ENCODE results near the gene OPN4.
"Not testable (repeated sequence)": the region's sequence is repeated elsewhere in the genome, so short reads cannot be mapped to it uniquely, and the experiment has no call there.

The OPN4 gene

DNA sequence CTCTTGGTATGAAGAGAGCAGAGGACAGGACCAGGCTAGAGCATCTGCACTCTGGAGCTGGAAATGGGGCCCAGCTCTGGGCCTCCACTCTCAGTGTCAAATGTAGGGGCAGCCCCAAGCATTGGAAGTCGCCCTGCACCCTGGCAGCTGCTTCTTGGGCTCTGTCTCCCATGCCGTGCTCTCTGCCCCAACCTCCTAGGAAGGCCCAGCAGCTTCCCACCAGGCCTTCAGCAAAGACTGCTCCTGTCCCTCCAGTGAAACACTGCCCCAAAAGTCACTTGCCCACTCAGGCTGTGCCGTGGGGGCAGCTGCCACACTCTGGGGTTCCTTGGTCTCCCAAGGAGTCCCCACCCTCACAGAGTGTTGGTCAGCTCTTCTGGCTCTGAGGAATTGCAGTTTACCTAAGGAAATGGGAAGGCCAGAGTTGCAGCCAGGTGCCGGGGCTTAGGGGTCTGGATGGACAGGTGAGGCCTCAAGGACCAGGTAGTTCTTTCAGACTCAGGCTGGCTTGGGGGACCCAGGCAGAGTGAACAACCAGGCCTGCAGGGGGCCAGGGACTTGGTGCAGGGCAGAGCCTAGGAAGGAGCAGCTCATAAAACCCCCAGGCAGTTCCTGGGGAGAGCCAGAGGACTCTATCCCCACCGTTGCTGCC lies 9.4 kb upstream of the OPN4 start:
- DNase-seq (ENCODE audit: low read depth): no peak
- TF ChIP-seq, protein P1, sequence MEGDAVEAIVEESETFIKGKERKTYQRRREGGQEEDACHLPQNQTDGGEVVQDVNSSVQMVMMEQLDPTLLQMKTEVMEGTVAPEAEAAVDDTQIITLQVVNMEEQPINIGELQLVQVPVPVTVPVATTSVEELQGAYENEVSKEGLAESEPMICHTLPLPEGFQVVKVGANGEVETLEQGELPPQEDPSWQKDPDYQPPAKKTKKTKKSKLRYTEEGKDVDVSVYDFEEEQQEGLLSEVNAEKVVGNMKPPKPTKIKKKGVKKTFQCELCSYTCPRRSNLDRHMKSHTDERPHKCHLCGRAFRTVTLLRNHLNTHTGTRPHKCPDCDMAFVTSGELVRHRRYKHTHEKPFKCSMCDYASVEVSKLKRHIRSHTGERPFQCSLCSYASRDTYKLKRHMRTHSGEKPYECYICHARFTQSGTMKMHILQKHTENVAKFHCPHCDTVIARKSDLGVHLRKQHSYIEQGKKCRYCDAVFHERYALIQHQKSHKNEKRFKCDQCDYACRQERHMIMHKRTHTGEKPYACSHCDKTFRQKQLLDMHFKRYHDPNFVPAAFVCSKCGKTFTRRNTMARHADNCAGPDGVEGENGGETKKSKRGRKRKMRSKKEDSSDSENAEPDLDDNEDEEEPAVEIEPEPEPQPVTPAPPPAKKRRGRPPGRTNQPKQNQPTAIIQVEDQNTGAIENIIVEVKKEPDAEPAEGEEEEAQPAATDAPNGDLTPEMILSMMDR (IDR thresholded peaks at IDR 0.05; ENCODE audit: low read depth, low read length): no peak
- TF ChIP-seq MYC (IDR thresholded peaks at IDR 0.05; ENCODE audit: low read depth, low read length) (no peak), POLR2A (IDR thresholded peaks at IDR 0.05; ENCODE audit: extremely low read depth, insufficient read length) (no peak)
- TF ChIP-seq, protein P2, sequence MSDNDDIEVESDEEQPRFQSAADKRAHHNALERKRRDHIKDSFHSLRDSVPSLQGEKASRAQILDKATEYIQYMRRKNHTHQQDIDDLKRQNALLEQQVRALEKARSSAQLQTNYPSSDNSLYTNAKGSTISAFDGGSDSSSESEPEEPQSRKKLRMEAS (IDR thresholded peaks at IDR 0.05; ENCODE audit: low read depth, low read length): no peak
- no peak overlapping the region for H3K4me3 ChIP-seq (ENCODE audit: low read depth, low read length)

DNA sequence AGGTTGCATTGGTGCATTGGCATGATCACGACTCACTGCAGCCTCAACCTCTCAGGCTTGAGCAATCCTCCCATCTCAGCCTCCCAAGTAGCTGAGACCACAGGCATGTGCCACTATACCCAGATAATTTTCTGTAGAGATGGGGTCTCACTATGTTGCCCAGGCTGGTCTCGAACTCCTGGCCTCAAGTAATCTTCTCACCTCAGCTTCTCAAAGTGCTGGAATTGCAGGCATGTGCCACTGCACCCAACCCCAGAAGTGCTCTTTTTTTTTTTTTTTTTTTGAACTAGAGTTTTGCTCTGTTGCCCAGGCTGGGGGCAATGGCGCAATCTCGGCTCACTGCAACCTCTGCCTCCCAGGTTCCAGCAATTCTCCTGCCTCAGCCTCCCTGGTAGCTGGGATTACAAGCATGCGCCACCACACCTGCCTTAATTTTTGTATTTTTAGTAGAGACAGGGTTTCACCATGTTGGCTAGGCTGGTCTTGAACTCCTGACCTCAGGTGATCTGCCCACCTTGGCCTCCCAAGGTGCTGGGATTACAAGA lies 8.7 kb upstream of the OPN4 start:
- not testable (repeated sequence) for DNase-seq (ENCODE audit: low read depth); H3K4me3 ChIP-seq (ENCODE audit: low read depth, low read length)

DNA sequence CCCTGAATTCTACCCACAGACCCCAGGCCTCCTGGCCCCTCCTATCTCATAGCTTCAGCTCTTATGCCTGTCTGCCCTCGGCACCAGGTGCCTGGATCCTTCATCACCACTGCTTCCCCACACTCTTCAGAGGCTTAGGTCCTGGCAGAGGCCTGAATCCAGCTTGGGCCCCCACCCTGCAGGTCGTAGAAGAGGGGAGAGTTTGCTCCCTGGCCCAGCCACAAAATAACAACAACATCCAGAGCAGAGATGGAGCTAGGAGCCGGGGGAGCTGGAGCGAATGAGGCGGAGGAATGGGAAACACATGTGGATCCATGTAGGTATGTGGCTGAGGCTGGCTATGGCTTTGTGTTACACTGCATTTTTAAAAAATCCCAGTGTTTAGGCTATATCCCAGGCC lies 7.8 kb upstream of the OPN4 start:
- DNase-seq (ENCODE audit: low read depth): no peak
- H3K4me3 ChIP-seq (ENCODE audit: low read depth, low read length): no peak overlapping the region
- TF ChIP-seq MYC (IDR thresholded peaks at IDR 0.05; ENCODE audit: low read depth, low read length): no peak
- TF ChIP-seq POLR2A (IDR thresholded peaks at IDR 0.05; ENCODE audit: extremely low read depth, insufficient read length): no peak
- TF ChIP-seq, protein P1 (IDR thresholded peaks at IDR 0.05; ENCODE audit: low read depth, low read length): no peak
- TF ChIP-seq, protein P2 (IDR thresholded peaks at IDR 0.05; ENCODE audit: low read depth, low read length): no peak

DNA sequence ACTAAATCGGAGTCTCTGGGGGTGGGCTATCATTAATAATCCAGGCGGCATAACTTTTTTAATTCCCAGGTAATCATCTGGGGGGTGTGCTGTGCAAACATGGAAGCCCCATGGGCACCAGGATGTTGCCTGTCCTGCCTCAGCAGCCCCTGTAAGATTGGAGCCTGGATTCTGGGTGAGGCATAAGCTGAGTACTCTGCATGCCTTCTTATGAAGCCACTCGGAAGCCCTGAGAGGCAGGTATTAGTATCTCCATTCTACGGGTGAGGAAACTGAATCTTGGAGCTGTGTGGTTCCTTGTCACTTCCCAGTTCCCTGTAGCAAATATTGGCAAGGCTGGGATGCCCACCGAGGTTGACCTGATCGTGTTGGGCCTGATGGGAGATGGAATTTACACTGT lies 7.4 kb upstream of the OPN4 start:
- TF ChIP-seq MYC (IDR thresholded peaks at IDR 0.05; ENCODE audit: low read depth, low read length) (no peak), POLR2A (IDR thresholded peaks at IDR 0.05; ENCODE audit: extremely low read depth, insufficient read length) (no peak)
- TF ChIP-seq, protein P1 (IDR thresholded peaks at IDR 0.05; ENCODE audit: low read depth, low read length): no peak
- TF ChIP-seq, protein P2 (IDR thresholded peaks at IDR 0.05; ENCODE audit: low read depth, low read length): no peak
- no peak for DNase-seq (ENCODE audit: low read depth)
- no peak overlapping the region for H3K4me3 ChIP-seq (ENCODE audit: low read depth, low read length)

DNA sequence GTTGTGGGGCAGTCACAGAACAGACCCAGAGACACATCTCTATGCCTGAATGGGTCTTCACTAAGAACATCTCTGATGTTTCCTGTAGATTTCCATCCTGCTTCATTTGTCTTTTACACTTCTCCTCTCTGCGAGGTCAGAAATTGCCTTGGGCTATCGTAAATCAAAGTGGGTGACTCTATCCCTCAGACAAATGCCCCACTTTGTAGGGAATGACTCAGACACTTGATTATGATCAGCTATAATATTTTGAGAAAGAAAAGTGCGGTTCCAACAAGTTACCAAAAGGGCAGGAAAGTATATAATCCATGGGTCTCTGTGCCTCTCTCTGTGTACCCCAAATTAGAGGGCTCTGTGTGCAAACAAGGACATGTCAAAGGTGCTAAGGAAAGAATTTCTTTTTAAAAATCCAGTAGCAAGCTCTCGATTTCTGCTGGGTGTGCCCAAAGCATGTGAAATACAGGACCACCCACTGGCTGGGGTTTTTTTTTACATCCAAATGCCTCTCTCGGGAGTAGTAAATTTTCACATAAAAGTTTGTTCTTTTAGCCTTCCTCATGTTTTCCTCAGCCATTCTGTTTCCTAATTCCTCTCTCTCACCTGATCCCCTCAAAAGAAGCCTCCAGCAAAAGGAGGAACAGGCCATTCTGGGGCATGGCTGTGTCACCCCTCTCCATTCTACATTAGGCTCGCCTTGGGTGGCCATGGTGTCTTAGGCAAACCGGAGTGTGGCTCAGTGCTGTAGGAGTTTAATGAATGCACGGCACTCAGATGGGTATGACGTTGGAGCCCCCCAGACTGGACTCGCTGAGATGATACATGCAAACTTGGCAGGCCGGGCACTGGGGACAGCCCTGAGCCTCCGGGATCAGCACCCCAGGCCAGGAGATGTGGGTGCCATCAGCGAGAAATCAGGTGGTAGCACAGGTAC lies 6.3 kb upstream of the OPN4 start:
- no peak overlapping the region for H3K4me3 ChIP-seq (ENCODE audit: low read depth, low read length)
- TF ChIP-seq, protein P1 (IDR thresholded peaks at IDR 0.05; ENCODE audit: low read depth, low read length): no peak
- TF ChIP-seq, protein P2 (IDR thresholded peaks at IDR 0.05; ENCODE audit: low read depth, low read length): no peak
- no peak for TF ChIP-seq MYC (IDR thresholded peaks at IDR 0.05; ENCODE audit: low read depth, low read length)
- no peak for TF ChIP-seq POLR2A (IDR thresholded peaks at IDR 0.05; ENCODE audit: extremely low read depth, insufficient read length)
- DNase-seq (ENCODE audit: low read depth): no peak
